ENCODE data around the gene ERC1. TPM values are rescaled to one million over a fixed set of nuclear protein-coding genes. Genes with fewer than 3 reads are reported as not detected.

Gene ERC1
- total and polyA plus RNA-seq, 2 donors (not counting 1 experiment from before 2014, with no cell fraction given): 19.7 to 34.5 TPM

DNA sequence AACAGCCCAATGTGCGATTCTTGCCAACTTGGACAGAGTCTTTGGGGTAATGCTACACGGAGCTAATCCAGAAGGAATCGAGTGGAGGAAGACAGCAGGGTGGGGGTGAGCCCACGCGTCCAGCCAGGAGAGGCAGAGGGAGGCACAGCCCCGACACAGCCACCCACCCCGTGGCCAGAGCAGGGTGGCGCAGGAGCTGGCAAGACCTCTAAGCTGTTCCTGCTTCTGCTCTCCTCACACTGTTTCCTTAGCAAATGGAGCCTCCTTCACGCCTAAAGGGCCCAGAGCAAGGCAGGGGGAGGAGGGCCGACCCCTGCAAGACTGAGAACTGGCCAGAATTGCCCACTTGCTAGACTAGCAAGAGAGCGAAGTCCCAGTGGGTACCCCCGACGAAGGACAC is 511.8 kb downstream of the ERC1 start:
- TF ChIP-seq, protein P1, sequence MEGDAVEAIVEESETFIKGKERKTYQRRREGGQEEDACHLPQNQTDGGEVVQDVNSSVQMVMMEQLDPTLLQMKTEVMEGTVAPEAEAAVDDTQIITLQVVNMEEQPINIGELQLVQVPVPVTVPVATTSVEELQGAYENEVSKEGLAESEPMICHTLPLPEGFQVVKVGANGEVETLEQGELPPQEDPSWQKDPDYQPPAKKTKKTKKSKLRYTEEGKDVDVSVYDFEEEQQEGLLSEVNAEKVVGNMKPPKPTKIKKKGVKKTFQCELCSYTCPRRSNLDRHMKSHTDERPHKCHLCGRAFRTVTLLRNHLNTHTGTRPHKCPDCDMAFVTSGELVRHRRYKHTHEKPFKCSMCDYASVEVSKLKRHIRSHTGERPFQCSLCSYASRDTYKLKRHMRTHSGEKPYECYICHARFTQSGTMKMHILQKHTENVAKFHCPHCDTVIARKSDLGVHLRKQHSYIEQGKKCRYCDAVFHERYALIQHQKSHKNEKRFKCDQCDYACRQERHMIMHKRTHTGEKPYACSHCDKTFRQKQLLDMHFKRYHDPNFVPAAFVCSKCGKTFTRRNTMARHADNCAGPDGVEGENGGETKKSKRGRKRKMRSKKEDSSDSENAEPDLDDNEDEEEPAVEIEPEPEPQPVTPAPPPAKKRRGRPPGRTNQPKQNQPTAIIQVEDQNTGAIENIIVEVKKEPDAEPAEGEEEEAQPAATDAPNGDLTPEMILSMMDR (conservative IDR thresholded peaks at IDR 0.05 in 1 of 2, IDR thresholded peaks at IDR 0.05 in 1 of 2; ENCODE audit: low read depth in 1 of 2, low read length in 2 of 2): no peak
- TF ChIP-seq EZH2 (IDR thresholded peaks at IDR 0.05; ENCODE audit: low read length, missing control alignments): no peak

DNA sequence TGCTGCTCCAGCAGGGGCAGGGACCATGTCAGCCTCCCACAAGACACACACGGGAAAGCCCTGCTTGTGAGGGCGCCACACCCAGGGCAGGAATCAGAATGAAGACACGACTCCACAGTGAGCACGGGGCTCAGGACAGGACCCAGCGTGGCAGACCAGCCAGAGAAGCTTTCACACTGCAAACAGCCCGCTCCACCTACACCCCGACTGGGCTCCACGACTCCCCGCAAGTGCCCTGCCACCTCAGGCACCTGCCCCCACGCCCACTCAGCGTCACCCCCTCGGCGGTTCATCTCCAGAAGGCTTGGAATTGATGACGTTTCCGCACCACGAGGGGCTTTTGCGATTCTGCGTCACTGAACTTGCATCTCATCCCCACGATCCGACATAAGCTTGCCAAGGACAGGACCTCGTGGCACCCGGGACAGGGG is 512.3 kb downstream of the ERC1 start:
- no peak overlapping the region for H3K4me3 ChIP-seq (replicated peaks in 1 of 4; ENCODE audit: control extremely low read depth in 1 of 4, insufficient read depth in 1 of 4, low read depth in 3 of 4, low read length in 4 of 4)
- TF ChIP-seq EZH2 (IDR thresholded peaks at IDR 0.05; ENCODE audit: low read length, missing control alignments): no peak

More for the DNA sequence above, 511.8 kb downstream of the ERC1 start:
- peaks cover 7% of the 10 kb centered on the region for H3K4me1 ChIP-seq (ENCODE audit: control insufficient read depth, extremely low read depth, insufficient read depth, low read length)
- DNase-seq (ENCODE audit: low read depth in 2 of 2): no peak
- no peaks in the 10 kb centered on the region for H4K20me1 ChIP-seq (ENCODE audit: control insufficient read depth, extremely low read depth, insufficient read depth, low read length)
- no peaks in the 10 kb centered on the region for H3K36me3 ChIP-seq (ENCODE audit: control insufficient read depth, insufficient read depth, low read length)
- H3K9ac ChIP-seq (ENCODE audit: insufficient read depth, low read length): no peak overlapping the region
- no peaks in the 10 kb centered on the region for H3K9me3 ChIP-seq (ENCODE audit: control insufficient read depth, insufficient read depth, low read depth, low read length)
- no peak overlapping the region for H3K27ac ChIP-seq (ENCODE audit: insufficient read depth, low read length)
- no peak overlapping the region for H2AFZ ChIP-seq (ENCODE audit: low read length)
- H3K4me2 ChIP-seq (ENCODE audit: extremely low read depth, insufficient read depth, low read length): no peak overlapping the region
- H3K27me3 ChIP-seq (ENCODE audit: control insufficient read depth, insufficient read depth, low read length): no peaks in the 10 kb centered on the region
- no peak overlapping the region for H3K4me3 ChIP-seq (replicated peaks in 1 of 4; ENCODE audit: control extremely low read depth in 1 of 4, insufficient read depth in 1 of 4, low read depth in 3 of 4, low read length in 4 of 4)
- no peaks in the 10 kb centered on the region for H3K79me2 ChIP-seq (ENCODE audit: control insufficient read depth, insufficient read depth, low read length)

DNA sequence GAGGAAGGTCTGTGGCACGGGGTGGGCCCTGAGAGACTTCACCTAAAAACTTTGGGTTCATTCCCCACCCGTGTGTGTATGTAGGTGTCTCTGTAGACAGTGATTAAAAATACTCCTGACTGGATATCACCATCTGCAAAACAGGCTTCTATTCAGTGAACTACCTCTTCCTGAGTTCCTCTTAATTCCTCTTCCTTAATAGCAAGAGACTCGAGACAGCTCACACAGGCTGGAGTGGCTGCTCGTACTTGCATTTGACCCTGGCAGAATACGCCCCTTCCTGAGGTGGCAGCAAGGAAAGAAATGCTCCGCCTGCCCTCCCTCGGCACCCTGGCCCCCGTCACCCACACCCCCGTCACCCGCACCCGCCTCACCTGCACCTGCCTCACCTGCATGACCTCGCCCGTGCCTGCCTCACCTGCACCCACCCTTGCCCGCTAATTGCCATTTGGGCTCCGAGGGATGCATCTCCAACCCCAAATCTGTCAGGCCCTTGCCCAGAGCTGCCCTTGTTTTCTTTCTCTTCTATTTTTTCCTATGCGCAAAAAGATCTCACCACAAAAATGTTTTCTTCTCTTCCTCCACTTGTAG is 513.4 kb downstream of the ERC1 start:
- no peak overlapping the region for H3K9ac ChIP-seq (ENCODE audit: insufficient read depth, low read length)
- TF ChIP-seq EZH2 (IDR thresholded peaks at IDR 0.05; ENCODE audit: low read length, missing control alignments): no peak
- TF ChIP-seq, protein P1 (conservative IDR thresholded peaks at IDR 0.05 in 1 of 2, IDR thresholded peaks at IDR 0.05 in 1 of 2; ENCODE audit: low read depth in 1 of 2, low read length in 2 of 2): no peak
- no peak for DNase-seq (ENCODE audit: low read depth in 2 of 2)
- H3K9me3 ChIP-seq (ENCODE audit: control insufficient read depth, insufficient read depth, low read depth, low read length): no peaks in the 10 kb centered on the region
- no peaks in the 10 kb centered on the region for H4K20me1 ChIP-seq (ENCODE audit: control insufficient read depth, extremely low read depth, insufficient read depth, low read length)
- no peaks in the 10 kb centered on the region for H3K27me3 ChIP-seq (ENCODE audit: control insufficient read depth, insufficient read depth, low read length)
- H2AFZ ChIP-seq (ENCODE audit: low read length): no peak overlapping the region
- H3K4me2 ChIP-seq (ENCODE audit: extremely low read depth, insufficient read depth, low read length): no peak overlapping the region
- no peak overlapping the region for H3K4me3 ChIP-seq (replicated peaks in 1 of 4; ENCODE audit: control extremely low read depth in 1 of 4, insufficient read depth in 1 of 4, low read depth in 3 of 4, low read length in 4 of 4)
- H3K27ac ChIP-seq (ENCODE audit: insufficient read depth, low read length): no peak overlapping the region
- no peaks in the 10 kb centered on the region for H3K36me3 ChIP-seq (ENCODE audit: control insufficient read depth, insufficient read depth, low read length)
- peaks cover 7% of the 10 kb centered on the region for H3K4me1 ChIP-seq (ENCODE audit: control insufficient read depth, extremely low read depth, insufficient read depth, low read length)
- no peaks in the 10 kb centered on the region for H3K79me2 ChIP-seq (ENCODE audit: control insufficient read depth, insufficient read depth, low read length)

More for the DNA sequence above, 512.3 kb downstream of the ERC1 start:
- H3K4me2 ChIP-seq (ENCODE audit: extremely low read depth, insufficient read depth, low read length): no peak overlapping the region
- H3K9me3 ChIP-seq (ENCODE audit: control insufficient read depth, insufficient read depth, low read depth, low read length): no peaks in the 10 kb centered on the region
- no peak overlapping the region for H2AFZ ChIP-seq (ENCODE audit: low read length)
- no peaks in the 10 kb centered on the region for H3K27me3 ChIP-seq (ENCODE audit: control insufficient read depth, insufficient read depth, low read length)
- peaks cover 7% of the 10 kb centered on the region for H3K4me1 ChIP-seq (ENCODE audit: control insufficient read depth, extremely low read depth, insufficient read depth, low read length)
- DNase-seq (ENCODE audit: low read depth in 2 of 2): no peak
- H3K36me3 ChIP-seq (ENCODE audit: control insufficient read depth, insufficient read depth, low read length): no peaks in the 10 kb centered on the region
- H3K27ac ChIP-seq (ENCODE audit: insufficient read depth, low read length): no peak overlapping the region
- no peak overlapping the region for H3K9ac ChIP-seq (ENCODE audit: insufficient read depth, low read length)
- no peaks in the 10 kb centered on the region for H4K20me1 ChIP-seq (ENCODE audit: control insufficient read depth, extremely low read depth, insufficient read depth, low read length)
- no peaks in the 10 kb centered on the region for H3K79me2 ChIP-seq (ENCODE audit: control insufficient read depth, insufficient read depth, low read length)
